Mesendoderm (in vitro differentiated cells): Measurements from ENCODE around the gene VAT1L.

Source experiments
- DNase-seq: peaks from one replicate; pipeline ENCODE4 v3.0.0; 2013
- H2AK5ac ChIP-seq: 2 replicates; pipeline ENCODE4 v1.6.1; 2013; ENCODE audit warnings: low read length, inconsistent platforms
- H2BK120ac ChIP-seq: 2 replicates; pipeline ENCODE4 v1.6.1; 2013; ENCODE audit warnings: low read depth, mild to moderate bottlenecking, low read length, moderate library complexity, mixed read lengths
- H2BK15ac ChIP-seq: replicated peaks from 2 replicates; pipeline ENCODE4 v1.6.1; 2013; ENCODE audit warnings: low read depth, mild to moderate bottlenecking, moderate library complexity
- H2BK5ac ChIP-seq: 2 replicates; pipeline ENCODE4 v1.6.1; 2013; ENCODE audit warnings: low read length, inconsistent platforms
- H3K18ac ChIP-seq: 2 replicates; pipeline ENCODE4 v1.6.1; 2013; ENCODE audit warnings: mild to moderate bottlenecking, low read length, mixed read lengths
- H3K23ac ChIP-seq: one replicate; pipeline ENCODE4 v1.6.1; 2013; ENCODE audit warnings: low read length
- H3K27ac ChIP-seq: 2 replicates; pipeline ENCODE4 v1.5.1; 2013; ENCODE audit warnings: low read depth, mild to moderate bottlenecking, inconsistent platforms, low read length, moderate library complexity
- H3K27me3 ChIP-seq: 2 replicates; pipeline ENCODE4 v1.6.1; 2013; ENCODE audit warnings: low read length, control low read depth, mild to moderate bottlenecking, inconsistent platforms; ENCODE audit not compliant: insufficient read depth, poor library complexity
- H3K36me3 ChIP-seq: 2 replicates; pipeline ENCODE4 v1.6.1; 2013; ENCODE audit warnings: low read length, inconsistent platforms; ENCODE audit not compliant: control insufficient read depth, insufficient read depth
- H3K4ac ChIP-seq: one replicate; pipeline ENCODE4 v1.6.1; 2013; ENCODE audit warnings: low read depth, mild to moderate bottlenecking, low read length, moderate library complexity
- H3K4me1 ChIP-seq: 2 replicates; pipeline ENCODE4 v1.6.1; 2013; ENCODE audit warnings: low read depth, low read length, inconsistent platforms; ENCODE audit not compliant: control insufficient read depth
- H3K4me2 ChIP-seq: 2 replicates; pipeline ENCODE4 v1.6.1; 2013; ENCODE audit warnings: low read length
- H3K4me3 ChIP-seq: 2 replicates; pipeline ENCODE4 v1.5.1; 2013; ENCODE audit warnings: mild to moderate bottlenecking, low read length
- H3K56ac ChIP-seq: one replicate; pipeline ENCODE4 v1.6.1; 2013; ENCODE audit warnings: low read length
- H3K79me1 ChIP-seq: 2 replicates; pipeline ENCODE4 v1.6.1; 2013; ENCODE audit warnings: low read length, inconsistent platforms
- H3K79me2 ChIP-seq: 2 replicates; pipeline ENCODE4 v1.6.1; 2013; ENCODE audit warnings: mild to moderate bottlenecking, low read length; ENCODE audit not compliant: control insufficient read depth, insufficient read depth
- H3K9ac ChIP-seq: 2 replicates; pipeline ENCODE4 v1.6.1; 2013; ENCODE audit warnings: low read length, inconsistent platforms
- H4K5ac ChIP-seq: one replicate; pipeline ENCODE4 v1.6.1; 2013; ENCODE audit warnings: low read length
- H4K8ac ChIP-seq: one replicate; pipeline ENCODE4 v1.6.1; 2013; ENCODE audit warnings: low read depth, mild to moderate bottlenecking, control low read depth, low read length, moderate library complexity
- WGBS: extraction: QIAGEN DNeasy Blood & Tissue Kit; methylation state at CpG from one replicate; pipeline ENCODE4 v1.1.7; 2013; ENCODE audit warnings: low lambda C conversion rate, missing lambda C conversion rate; ENCODE audit not compliant: insufficient coverage; ENCODE audit errors: extremely low coverage; 5-methylcytosine and 5-hydroxymethylcytosine counted together

Gene VAT1L

GRCh38 chr16:77898671-77899211 is 110.4 kb downstream of the VAT1L start:
- Histone ChIP-seq H3K4me2 (no peak overlapping the region), H3K23ac (no peak overlapping the region), H3K56ac (no peak overlapping the region), H3K27me3 (no peaks in the 10 kb centered on the region), H2AK5ac (no peak overlapping the region), H3K4me1 (no peaks in the 10 kb centered on the region), H3K79me1 (no peaks in the 10 kb centered on the region), H3K4ac (no peak overlapping the region), H4K5ac (no peak overlapping the region), H3K9ac (no peak overlapping the region), H2BK5ac (no peak overlapping the region), H3K36me3 (no peaks in the 10 kb centered on the region), H3K79me2 (no peaks in the 10 kb centered on the region), H4K8ac (no peak overlapping the region), H3K18ac (no peak overlapping the region), H3K4me3 (no peak overlapping the region), H3K27ac (no peak overlapping the region), H2BK120ac (no peak overlapping the region), H2BK15ac (no peak overlapping the region)
- WGBS, result no CpG with 5 or more reads among the region's 2 CpGs
- DNase-seq, result no peak

GRCh38 chr16:77899416-77899815 is 111.1 kb downstream of the VAT1L start:
- no CpG with 5 or more reads among the region's 3 CpGs for WGBS
- H3K4me2 ChIP-seq, result no peak overlapping the region
- no peak for DNase-seq
- no peak overlapping the region for H2AK5ac ChIP-seq
- H3K4me1 ChIP-seq, result no peaks in the 10 kb centered on the region
- H3K27ac ChIP-seq, result no peak overlapping the region
- no peaks in the 10 kb centered on the region for H3K79me2 ChIP-seq
- no peak overlapping the region for H4K8ac ChIP-seq
- H3K36me3 ChIP-seq, result no peaks in the 10 kb centered on the region
- H3K23ac ChIP-seq, result no peak overlapping the region
- no peak overlapping the region for H3K56ac ChIP-seq
- H2BK120ac ChIP-seq, result no peak overlapping the region
- H2BK5ac ChIP-seq, result no peak overlapping the region
- H3K79me1 ChIP-seq, result no peaks in the 10 kb centered on the region
- H4K5ac ChIP-seq, result no peak overlapping the region
- H3K9ac ChIP-seq, result no peak overlapping the region
- no peak overlapping the region for H2BK15ac ChIP-seq
- no peak overlapping the region for H3K4me3 ChIP-seq
- no peak overlapping the region for H3K4ac ChIP-seq
- H3K18ac ChIP-seq, result no peak overlapping the region
- no peaks in the 10 kb centered on the region for H3K27me3 ChIP-seq

GRCh38 chr16:77905374-77905920 is 117.1 kb downstream of the VAT1L start:
- H3K27ac ChIP-seq, result no peak overlapping the region
- H3K56ac ChIP-seq, result no peak overlapping the region
- no peak overlapping the region for H2BK5ac ChIP-seq
- no peak overlapping the region for H3K4me3 ChIP-seq
- no peak overlapping the region for H3K4ac ChIP-seq
- no peaks in the 10 kb centered on the region for H3K27me3 ChIP-seq
- H3K18ac ChIP-seq, result no peak overlapping the region
- no peak overlapping the region for H2AK5ac ChIP-seq
- no peaks in the 10 kb centered on the region for H3K36me3 ChIP-seq
- no peaks in the 10 kb centered on the region for H3K79me2 ChIP-seq
- no CpG with 5 or more reads among the region's 7 CpGs for whole genome bisulfite sequencing
- no peak overlapping the region for H3K4me2 ChIP-seq
- H3K23ac ChIP-seq, result no peak overlapping the region
- no peak overlapping the region for H3K9ac ChIP-seq
- DNase-seq, result no peak
- H3K79me1 ChIP-seq, result no peaks in the 10 kb centered on the region
- no peak overlapping the region for H4K5ac ChIP-seq
- H3K4me1 ChIP-seq, result no peaks in the 10 kb centered on the region
- no peak overlapping the region for H2BK120ac ChIP-seq
- H2BK15ac ChIP-seq, result no peak overlapping the region
- no peak overlapping the region for H4K8ac ChIP-seq

GRCh38 chr16:77910021-77910420 is 121.7 kb downstream of the VAT1L start:
- no peak overlapping the region for H3K23ac ChIP-seq
- no peak overlapping the region for H3K27ac ChIP-seq
- H3K4me1 ChIP-seq, result no peaks in the 10 kb centered on the region
- no peaks in the 10 kb centered on the region for H3K36me3 ChIP-seq
- H3K18ac ChIP-seq, result no peak overlapping the region
- no peak overlapping the region for H3K4me2 ChIP-seq
- no peak for DNase-seq
- H2AK5ac ChIP-seq, result no peak overlapping the region
- H2BK5ac ChIP-seq, result no peak overlapping the region
- H2BK15ac ChIP-seq, result no peak overlapping the region
- no CpG with 5 or more reads among the region's 3 CpGs for WGBS
- H3K4me3 ChIP-seq, result no peak overlapping the region
- no peak overlapping the region for H3K4ac ChIP-seq
- no peaks in the 10 kb centered on the region for H3K79me1 ChIP-seq
- H2BK120ac ChIP-seq, result no peak overlapping the region
- no peak overlapping the region for H3K56ac ChIP-seq
- H3K79me2 ChIP-seq, result no peaks in the 10 kb centered on the region
- no peak overlapping the region for H4K8ac ChIP-seq
- H4K5ac ChIP-seq, result no peak overlapping the region
- no peak overlapping the region for H3K9ac ChIP-seq
- H3K27me3 ChIP-seq, result no peaks in the 10 kb centered on the region

- Histone ChIP-seq H3K23ac (no peak overlapping the region), H3K4me2 (no peak overlapping the region), H3K36me3 (no peaks in the 10 kb centered on the region), H2BK15ac (no peak overlapping the region), H3K4me1 (no peaks in the 10 kb centered on the region), H3K4ac (no peak overlapping the region), H3K79me1 (no peaks in the 10 kb centered on the region), H3K18ac (no peak overlapping the region), H2AK5ac (no peak overlapping the region), H2BK5ac (no peak overlapping the region), H3K9ac (no peak overlapping the region), H3K27me3 (no peaks in the 10 kb centered on the region), H4K8ac (no peak overlapping the region), H3K79me2 (no peaks in the 10 kb centered on the region), H3K4me3 (no peak overlapping the region), H3K56ac (no peak overlapping the region), H3K27ac (no peak overlapping the region), H4K5ac (no peak overlapping the region), H2BK120ac (no peak overlapping the region)
- WGBS, result no CpG with 5 or more reads among the region's 4 CpGs
- no peak for DNase-seq
These were observed 124.3 kb downstream of the VAT1L start for GRCh38 chr16:77912617-77913016.

- no peak overlapping the region for H2BK5ac ChIP-seq
- no peak overlapping the region for H3K27ac ChIP-seq
These were observed 125.4 kb downstream of the VAT1L start for GRCh38 chr16:77913738-77914253.

More at GRCh38 chr16:77913738-77914253, 125.4 kb downstream of the VAT1L start:
- no peaks in the 10 kb centered on the region for H3K27me3 ChIP-seq
- H4K8ac ChIP-seq, result no peak overlapping the region
- H3K4me2 ChIP-seq, result no peak overlapping the region
- H2BK15ac ChIP-seq, result no peak overlapping the region
- no peak overlapping the region for H3K4me3 ChIP-seq
- H3K18ac ChIP-seq, result no peak overlapping the region
- H2AK5ac ChIP-seq, result no peak overlapping the region
- H3K36me3 ChIP-seq, result no peaks in the 10 kb centered on the region
- H2BK120ac ChIP-seq, result no peak overlapping the region
- DNase-seq, result no peak
- H3K23ac ChIP-seq, result no peak overlapping the region
- no peak overlapping the region for H3K9ac ChIP-seq
- H3K4ac ChIP-seq, result no peak overlapping the region
- no CpG with 5 or more reads among the region's 2 CpGs for WGBS
- peaks cover 5% of the 10 kb centered on the region for H3K4me1 ChIP-seq
- H3K79me2 ChIP-seq, result no peaks in the 10 kb centered on the region
- no peak overlapping the region for H3K56ac ChIP-seq
- H3K79me1 ChIP-seq, result no peaks in the 10 kb centered on the region
- H4K5ac ChIP-seq, result no peak overlapping the region
